GM12878 (cell line): ENCODE results near the gene KCNK7. TPM values are rescaled to one million over a fixed set of nuclear protein-coding genes. Genes with fewer than 3 reads are reported as not detected.

Source experiments
- ATAC-seq: fragments of 200-7000 bp; cut with Tn5 transposase; 3 replicates; pipeline ENCODE4 v1.9.1; 2020; ENCODE audit warnings: mild to moderate bottlenecking, moderate library complexity
- BruUV-seq: library from RNA; stranded (reverse); fragments of 400-500 nt; replicated peaks from 2 replicates; lab custom pipeline; 2021; lab: Mats Ljungman, UMichigan
- CTCF ChIA-PET: fragments of 300-600 bp; sonication (Branson Sonifier 250); formaldehyde crosslinking; extraction: SDS; loops from one replicate; lab custom pipeline; 2021; ENCODE audit warnings: inconsistent platforms; lab: Yijun Ruan, JAX
- POLR2A ChIA-PET: fragments of 350-600 bp; formaldehyde crosslinking; extraction: SDS; loops from one replicate; lab custom pipeline; 2021; ENCODE audit warnings: inconsistent platforms; lab: Charles Lee
- RAD21 ChIA-PET: fragments of 300-600 bp; sonication (Branson Sonifier 250); formaldehyde crosslinking; loops from one replicate; lab custom pipeline; 2023; ENCODE audit warnings: antibody characterized with exemption; ENCODE audit not compliant: unreplicated experiment; lab: Charles Lee
- SMC1A ChIA-PET: fragments of 300-600 bp; sonication (Branson Sonifier 250); formaldehyde crosslinking; loops from one replicate; lab custom pipeline; 2023; ENCODE audit not compliant: unreplicated experiment, uncharacterized antibody; lab: Charles Lee
- DNase-seq: peaks from one replicate; pipeline ENCODE4 v3.0.0-alpha.2; 2011; ENCODE audit warnings: low read depth, low spot score
- FAIRE-seq: peaks from 3 replicates; lab custom pipeline; 2011; peaks lifted over from hg19 to GRCh38; lab: Jason Lieb, UNC
- H2AFZ ChIP-seq: 2 replicates; pipeline ENCODE4 v1.6.0; 2011; ENCODE audit warnings: low read depth, low read length, control low read depth; ENCODE audit not compliant: control insufficient read depth
- H3K27ac ChIP-seq: 2 replicates; pipeline ENCODE4 v1.5.1; 2011; ENCODE audit warnings: control low read depth; ENCODE audit not compliant: control insufficient read depth, insufficient read depth
- H3K27me3 ChIP-seq, 2 experiments: replicated peaks in 1 of 2; 2 replicates each; pipeline versions ENCODE4 v1.6.0 to v1.6.1; 2011; ENCODE audit warnings: low read length in 1 of 2; ENCODE audit not compliant: control insufficient read depth in 2 of 2, insufficient read depth in 2 of 2
- H3K36me3 ChIP-seq, 2 experiments: 2 replicates each; pipeline ENCODE4 v1.5.1; 2011; ENCODE audit warnings: low read length in 1 of 2; ENCODE audit not compliant: control insufficient read depth in 2 of 2, insufficient read depth in 2 of 2
- H3K4me1 ChIP-seq: 2 replicates; pipeline ENCODE4 v1.6.1; 2011; ENCODE audit warnings: mild to moderate bottlenecking, low read length, moderate library complexity, mixed read lengths; ENCODE audit not compliant: control insufficient read depth, insufficient read depth
- H3K4me2 ChIP-seq: 2 replicates; pipeline ENCODE4 v1.6.0; 2011; ENCODE audit warnings: control low read depth; ENCODE audit not compliant: control insufficient read depth, insufficient read depth
- H3K4me3 ChIP-seq: fragments of 200-600 bp; sonication (generic); 2 replicates; pipeline ENCODE4 v1.5.1; 2016
- H3K79me2 ChIP-seq: 2 replicates; pipeline ENCODE4 v1.6.0; 2011; ENCODE audit warnings: low read length; ENCODE audit not compliant: control insufficient read depth, insufficient read depth
- H3K9ac ChIP-seq: 2 replicates; pipeline ENCODE4 v1.8.0; 2011; ENCODE audit warnings: low read length, control low read depth, mixed read lengths; ENCODE audit not compliant: control insufficient read depth, insufficient read depth
- H3K9me3 ChIP-seq: replicated peaks from 3 replicates; pipeline ENCODE4 v1.5.1; 2011; ENCODE audit warnings: mild to moderate bottlenecking, low read length; ENCODE audit not compliant: control insufficient read depth, insufficient read depth
- H4K20me1 ChIP-seq: 2 replicates; pipeline ENCODE4 v1.6.0; 2011; ENCODE audit not compliant: control insufficient read depth, insufficient read depth
- SREBF2 ChIP-seq: IDR thresholded peaks from 2 replicates; pipeline ENCODE4 v1.6.1; 2012; ENCODE audit warnings: mild to moderate bottlenecking, low read length
- SUPT20H ChIP-seq: IDR thresholded peaks from 2 replicates; pipeline ENCODE4 v1.6.1; 2011; ENCODE audit warnings: low read depth, mild to moderate bottlenecking, low read length, moderate library complexity, borderline replicate concordance; ENCODE audit not compliant: control insufficient read depth
- TARDBP ChIP-seq: IDR thresholded peaks from 2 replicates; pipeline ENCODE4 v1.6.1; 2016; ENCODE audit warnings: borderline replicate concordance
- ZNF384 ChIP-seq: IDR thresholded peaks from 2 replicates; pipeline ENCODE4 v1.6.1; 2012; ENCODE audit warnings: low read depth, mild to moderate bottlenecking, low read length, improper control_type of control experiment, borderline replicate concordance
- WGBS: methylation state at CpG from one replicate; pipeline ENCODE4 v1.1.6; 2016; ENCODE audit warnings: low lambda C conversion rate; ENCODE audit not compliant: insufficient replicate concordance, insufficient coverage; ENCODE audit errors: missing lambda C conversion rate; 5-methylcytosine and 5-hydroxymethylcytosine counted together
- in situ Hi-C: fragments of 300-500 bp; cut with MboI; formaldehyde crosslinking; loops from 9 replicates; pipeline ENCODE4 v1.14.3; 2018; ENCODE audit warnings: mixed read lengths
- intact Hi-C: fragments of 100-400 bp; cut with micrococcal nuclease; formaldehyde crosslinking; loops from one replicate; pipeline ENCODE4 v1.14.2; 2022; ENCODE audit not compliant: unreplicated experiment
- polyA plus RNA-seq, 11 experiments: library from polyadenylated mRNA; depleted of rRNA in 4 of 11; unstranded in 6 of 11; stranded (reverse) in 5 of 11; fragments of >200 nt; fragmentation: Nextera tagmentation in 4 of 11; fragmentation: Illumina TruSeq in 1 of 11; extraction: Ambion mirVana in 4 of 11; extraction: Trizol in 1 of 11; gene quantifications; 1 replicate in 1 of 11; 2 replicates in 10 of 11; pipeline versions ENCODE4 v1.2.1 to v1.2.3, GENCODE V29; 2011 to 2016; ENCODE audit warnings: inconsistent platforms in 2 of 11, missing spikeins in 2 of 11, low read depth in 1 of 11
- total RNA-seq, 4 experiments: library from RNA; depleted of rRNA in 3 of 4; stranded (reverse); fragments of >200 nt in 3 of 4; fragmentation: Illumina TruSeq in 1 of 4; extraction: Trizol in 1 of 4; gene quantifications; 2 replicates each; pipeline versions ENCODE4 v1.2.1 to v1.2.3, GENCODE V29; 2013 to 2021
- TF ChIP-seq, protein P1 (sequence below): fragments of 450-650 bp; IDR thresholded peaks from 2 replicates; pipeline ENCODE4 v1.6.1; 2016; ENCODE audit warnings: mild to moderate bottlenecking
- TF ChIP-seq, protein P2 (sequence below): IDR thresholded peaks from 2 replicates; pipeline ENCODE4 v1.6.1; 2012; ENCODE audit warnings: improper control_type of control experiment, low read depth, low read length; ENCODE audit not compliant: insufficient replicate concordance

The KCNK7 gene
- total and polyA plus RNA-seq, 10 of the 15 experiments (the other 5 are each of a cell fraction or from before 2014, with no cell fraction given) = 0.11 to 0.54 (median 0.23) TPM; not detected in 7

DNA sequence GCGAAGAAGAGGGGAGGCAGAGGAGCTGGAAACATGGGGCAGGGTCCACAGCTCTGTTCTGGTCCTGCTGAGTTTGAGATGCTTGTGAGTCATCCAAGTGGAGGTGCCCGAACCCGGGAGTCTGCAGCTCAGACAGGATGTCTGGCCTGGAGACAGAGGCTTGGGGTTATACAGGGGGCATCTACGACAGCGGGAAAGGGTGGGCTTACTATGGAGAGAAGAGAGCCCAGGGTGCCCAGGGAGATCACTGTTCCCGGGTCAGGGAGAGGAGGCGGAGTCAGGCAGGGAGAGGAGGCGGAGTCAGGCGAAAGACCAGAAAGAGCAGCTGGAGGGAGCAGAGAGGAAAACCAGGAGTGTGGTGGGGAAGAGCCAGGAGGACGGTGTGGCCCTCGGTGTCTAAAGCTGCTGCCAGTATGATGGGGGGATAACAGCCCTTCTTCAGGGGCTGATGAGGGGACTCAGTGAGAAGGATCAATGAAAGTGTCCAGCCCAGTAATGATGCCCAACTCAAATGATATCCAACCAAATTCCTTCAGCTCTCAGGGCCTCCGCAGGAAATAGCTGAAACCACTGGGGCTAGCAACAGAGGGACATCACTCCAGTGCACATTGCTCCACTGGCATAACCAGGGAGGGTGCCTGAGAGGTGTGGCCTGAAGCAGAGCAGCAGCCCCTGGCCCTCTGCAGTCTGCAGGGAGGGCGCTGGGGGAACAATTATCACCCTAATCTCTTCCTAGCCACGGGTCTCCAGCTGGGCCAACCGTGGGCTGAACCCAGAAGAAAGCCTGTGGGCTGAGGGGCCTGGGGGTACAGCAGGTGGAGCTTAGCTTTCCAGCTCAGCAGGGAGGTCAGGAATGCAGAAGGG, 34.8 kb downstream of the KCNK7 start:
- Histone ChIP-seq H3K27me3 (no peaks in the 10 kb centered on the region; a peak in 2 of 4 replicates), H3K79me2 (no peaks in the 10 kb centered on the region), H2AFZ (no peak overlapping the region), H3K4me2 (no peak overlapping the region), H3K27ac (no peak overlapping the region), H3K9ac (no peak overlapping the region), H3K4me3 (no peak overlapping the region), H3K36me3 (no peaks in the 10 kb centered on the region), H3K9me3 (no peaks in the 10 kb centered on the region), H4K20me1 (no peaks in the 10 kb centered on the region), H3K4me1 (peaks cover 4% of the 10 kb centered on the region)
- SMC1A ChIA-PET = interaction anchor here (0.7 kb wide), 1 partner anchor 227 kb away, joined by 3 read pairs; the partner anchor contains the start of gene DPF2
- CTCF ChIA-PET = interaction anchor here (0.9 to 1.5 kb wide), 5 partner anchors 9 to 20 kb away, joined by 3 to 7 read pairs (median 4); partner anchors contain the start of gene ZNRD2
- DNase-seq (no peak), FAIRE-seq (no peak), ATAC-seq (no peak)
- POLR2A ChIA-PET = interaction anchor here (0.5 to 0.6 kb wide), 4 partner anchors 14 to 288 kb away, joined by 3 read pairs; no protein-coding TSS in a partner anchor
- BruUV-seq = no TSS peak
- in situ Hi-C loops = no loop called here
- intact Hi-C loops = no loop called here
- RAD21 ChIA-PET = no interaction called here
- 26% methylated on average over 15 of the region's 15 CpGs for WGBS
- no peak for TF ChIP-seq TARDBP
- TF ChIP-seq ZNF384 = no peak
- TF ChIP-seq SREBF2 = no peak
- TF ChIP-seq, protein P1, sequence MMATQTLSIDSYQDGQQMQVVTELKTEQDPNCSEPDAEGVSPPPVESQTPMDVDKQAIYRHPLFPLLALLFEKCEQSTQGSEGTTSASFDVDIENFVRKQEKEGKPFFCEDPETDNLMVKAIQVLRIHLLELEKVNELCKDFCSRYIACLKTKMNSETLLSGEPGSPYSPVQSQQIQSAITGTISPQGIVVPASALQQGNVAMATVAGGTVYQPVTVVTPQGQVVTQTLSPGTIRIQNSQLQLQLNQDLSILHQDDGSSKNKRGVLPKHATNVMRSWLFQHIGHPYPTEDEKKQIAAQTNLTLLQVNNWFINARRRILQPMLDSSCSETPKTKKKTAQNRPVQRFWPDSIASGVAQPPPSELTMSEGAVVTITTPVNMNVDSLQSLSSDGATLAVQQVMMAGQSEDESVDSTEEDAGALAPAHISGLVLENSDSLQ = no peak
- TF ChIP-seq, protein P2, sequence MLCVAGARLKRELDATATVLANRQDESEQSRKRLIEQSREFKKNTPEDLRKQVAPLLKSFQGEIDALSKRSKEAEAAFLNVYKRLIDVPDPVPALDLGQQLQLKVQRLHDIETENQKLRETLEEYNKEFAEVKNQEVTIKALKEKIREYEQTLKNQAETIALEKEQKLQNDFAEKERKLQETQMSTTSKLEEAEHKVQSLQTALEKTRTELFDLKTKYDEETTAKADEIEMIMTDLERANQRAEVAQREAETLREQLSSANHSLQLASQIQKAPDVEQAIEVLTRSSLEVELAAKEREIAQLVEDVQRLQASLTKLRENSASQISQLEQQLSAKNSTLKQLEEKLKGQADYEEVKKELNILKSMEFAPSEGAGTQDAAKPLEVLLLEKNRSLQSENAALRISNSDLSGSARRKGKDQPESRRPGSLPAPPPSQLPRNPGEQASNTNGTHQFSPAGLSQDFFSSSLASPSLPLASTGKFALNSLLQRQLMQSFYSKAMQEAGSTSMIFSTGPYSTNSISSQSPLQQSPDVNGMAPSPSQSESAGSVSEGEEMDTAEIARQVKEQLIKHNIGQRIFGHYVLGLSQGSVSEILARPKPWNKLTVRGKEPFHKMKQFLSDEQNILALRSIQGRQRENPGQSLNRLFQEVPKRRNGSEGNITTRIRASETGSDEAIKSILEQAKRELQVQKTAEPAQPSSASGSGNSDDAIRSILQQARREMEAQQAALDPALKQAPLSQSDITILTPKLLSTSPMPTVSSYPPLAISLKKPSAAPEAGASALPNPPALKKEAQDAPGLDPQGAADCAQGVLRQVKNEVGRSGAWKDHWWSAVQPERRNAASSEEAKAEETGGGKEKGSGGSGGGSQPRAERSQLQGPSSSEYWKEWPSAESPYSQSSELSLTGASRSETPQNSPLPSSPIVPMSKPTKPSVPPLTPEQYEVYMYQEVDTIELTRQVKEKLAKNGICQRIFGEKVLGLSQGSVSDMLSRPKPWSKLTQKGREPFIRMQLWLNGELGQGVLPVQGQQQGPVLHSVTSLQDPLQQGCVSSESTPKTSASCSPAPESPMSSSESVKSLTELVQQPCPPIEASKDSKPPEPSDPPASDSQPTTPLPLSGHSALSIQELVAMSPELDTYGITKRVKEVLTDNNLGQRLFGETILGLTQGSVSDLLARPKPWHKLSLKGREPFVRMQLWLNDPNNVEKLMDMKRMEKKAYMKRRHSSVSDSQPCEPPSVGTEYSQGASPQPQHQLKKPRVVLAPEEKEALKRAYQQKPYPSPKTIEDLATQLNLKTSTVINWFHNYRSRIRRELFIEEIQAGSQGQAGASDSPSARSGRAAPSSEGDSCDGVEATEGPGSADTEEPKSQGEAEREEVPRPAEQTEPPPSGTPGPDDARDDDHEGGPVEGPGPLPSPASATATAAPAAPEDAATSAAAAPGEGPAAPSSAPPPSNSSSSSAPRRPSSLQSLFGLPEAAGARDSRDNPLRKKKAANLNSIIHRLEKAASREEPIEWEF = no peak
- no peak for TF ChIP-seq SUPT20H
